Right hindlimb (tissue), 1 donor: Measurements from ENCODE around the gene PHACTR3.

Experiments
- DNase-seq: peaks from one replicate; pipeline ENCODE4 v3.0.0-alpha.2; 2018

The PHACTR3 gene

DNA sequence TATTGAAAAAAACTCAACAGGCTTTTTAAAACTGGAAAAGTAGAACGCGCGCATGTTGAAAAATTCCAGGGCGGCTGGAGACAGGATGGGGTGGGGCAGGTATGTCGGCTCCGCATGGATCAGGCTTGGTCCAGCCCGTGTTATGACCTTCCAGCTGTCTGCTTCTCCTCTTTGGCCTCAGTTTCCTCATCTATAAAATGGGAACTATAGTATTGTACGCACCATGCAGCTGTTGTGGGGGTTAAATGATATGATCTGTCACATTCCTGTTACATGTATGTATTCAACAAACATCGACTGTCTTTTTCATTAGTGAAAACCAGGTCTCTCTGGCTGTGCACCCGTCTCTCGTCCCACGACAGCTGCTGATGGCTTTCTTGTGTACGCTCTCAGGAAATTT, 18.8 kb downstream of the PHACTR3 start:
- DNase-seq, result no peak

DNA sequence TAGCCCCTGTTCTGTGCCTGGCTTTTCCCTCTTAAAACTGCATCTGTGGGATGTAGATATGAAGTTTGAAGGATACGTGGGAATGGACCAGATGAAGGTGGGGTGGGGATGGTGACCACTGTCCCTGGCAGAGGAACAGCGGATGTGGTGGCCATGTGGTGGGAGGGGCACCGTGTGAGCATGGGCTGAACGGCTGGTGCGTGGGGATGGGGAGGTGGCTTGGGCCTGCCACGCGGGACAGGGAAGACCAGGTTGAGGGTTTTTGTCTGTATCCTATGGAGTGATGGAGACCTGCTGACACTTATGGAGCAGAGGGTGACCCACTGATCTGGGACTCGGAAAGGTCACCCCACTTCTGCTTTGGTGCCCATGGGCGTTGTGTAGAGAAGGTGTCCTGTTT, 19.2 kb downstream of the PHACTR3 start:
- DNase-seq, result no peak

DNA sequence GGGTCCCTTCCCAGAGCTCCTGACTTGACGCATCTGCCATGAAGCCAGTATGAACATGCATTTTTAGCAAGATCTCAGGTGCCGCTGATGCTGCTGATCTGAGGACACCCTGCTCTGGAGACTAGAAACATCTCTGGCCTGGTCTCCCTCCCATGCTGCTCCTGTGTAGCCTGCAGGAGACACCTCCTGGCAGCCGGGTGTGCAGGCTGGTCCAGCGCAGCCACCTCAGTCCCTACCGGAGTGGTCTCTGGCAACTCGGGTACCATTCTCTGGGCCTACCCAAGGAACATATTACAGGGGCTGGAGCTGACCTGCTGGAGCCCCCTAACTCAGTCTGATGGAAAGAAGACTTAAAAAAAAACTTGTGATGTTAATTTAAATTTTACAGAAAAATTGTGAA, 20.1 kb downstream of the PHACTR3 start:
- DNase-seq, result no peak

DNA sequence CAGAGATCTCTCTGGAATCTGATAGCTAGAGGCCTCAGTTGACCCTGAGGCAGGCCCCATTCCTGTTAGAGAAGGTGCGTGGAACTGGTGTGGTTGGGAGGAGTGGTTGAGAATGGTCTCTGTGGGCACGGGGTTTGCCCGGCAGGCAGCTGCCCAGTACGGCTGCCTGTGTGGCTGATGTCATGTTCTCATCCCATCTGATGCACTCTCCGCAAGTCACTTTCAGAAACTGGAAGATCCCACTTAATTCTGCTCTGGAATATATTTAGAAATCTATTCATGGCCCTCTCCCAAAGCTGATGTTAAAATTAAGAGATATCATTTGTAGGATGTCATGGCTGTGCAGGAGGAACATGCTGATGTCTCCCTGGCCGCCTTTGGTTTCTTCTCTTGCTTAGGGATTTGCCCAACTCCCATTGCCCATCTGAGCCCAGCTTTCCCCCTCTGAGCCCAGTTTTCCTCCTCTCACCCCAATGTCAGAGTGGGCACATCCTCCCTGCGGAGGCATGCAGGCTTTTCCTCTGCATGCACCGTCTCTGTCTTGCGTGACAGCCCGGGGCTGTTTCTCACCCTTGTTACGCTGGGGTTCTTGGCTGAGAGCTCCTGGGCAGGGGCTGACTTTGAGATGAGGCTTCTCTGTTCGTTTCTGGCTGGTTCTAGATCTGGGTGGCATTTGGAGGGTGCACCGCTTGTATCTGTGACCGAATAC, 21.0 kb downstream of the PHACTR3 start:
- no peak for DNase-seq

DNA sequence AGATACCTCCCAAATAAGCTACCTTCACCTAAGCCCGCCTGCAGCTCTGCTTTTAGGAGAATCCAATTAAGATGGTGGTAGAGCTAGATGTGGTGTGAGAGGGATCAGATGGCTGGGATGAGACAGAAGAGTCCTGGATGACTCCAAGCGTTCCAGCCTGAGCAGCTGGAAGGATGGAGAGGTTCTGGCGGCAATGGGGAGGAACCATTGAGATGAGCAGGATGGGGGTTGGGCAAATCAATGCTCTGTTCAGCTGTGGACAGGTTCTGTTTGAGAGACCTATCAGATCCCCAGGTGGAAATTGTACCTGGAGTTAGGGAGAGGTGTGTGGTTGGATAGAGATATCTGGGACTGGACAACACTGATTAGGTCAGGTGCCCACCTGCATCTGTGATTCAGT, 23.0 kb downstream of the PHACTR3 start:
- DNase-seq, result no peak

DNA sequence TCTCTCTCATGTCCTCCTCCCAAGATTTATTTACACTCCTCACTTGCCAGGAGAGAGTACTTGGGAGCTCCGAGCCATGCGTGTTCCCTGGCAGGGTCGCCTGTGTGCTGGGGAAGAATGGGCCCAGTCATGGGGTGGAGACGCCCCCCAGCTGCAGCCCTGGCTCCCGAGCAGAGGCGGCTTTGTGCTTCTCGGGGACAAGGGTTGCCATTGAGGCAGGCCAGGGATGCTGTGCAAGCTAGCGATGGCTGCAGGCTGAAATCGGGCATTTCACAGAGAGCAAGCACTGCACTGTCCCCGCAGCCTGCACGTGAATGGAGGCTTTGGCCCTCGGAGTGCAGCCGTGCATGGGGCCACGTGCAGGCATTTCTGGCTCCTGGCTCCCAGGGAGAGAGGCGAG, 23.8 kb downstream of the PHACTR3 start:
- DNase-seq, result no peak

DNA sequence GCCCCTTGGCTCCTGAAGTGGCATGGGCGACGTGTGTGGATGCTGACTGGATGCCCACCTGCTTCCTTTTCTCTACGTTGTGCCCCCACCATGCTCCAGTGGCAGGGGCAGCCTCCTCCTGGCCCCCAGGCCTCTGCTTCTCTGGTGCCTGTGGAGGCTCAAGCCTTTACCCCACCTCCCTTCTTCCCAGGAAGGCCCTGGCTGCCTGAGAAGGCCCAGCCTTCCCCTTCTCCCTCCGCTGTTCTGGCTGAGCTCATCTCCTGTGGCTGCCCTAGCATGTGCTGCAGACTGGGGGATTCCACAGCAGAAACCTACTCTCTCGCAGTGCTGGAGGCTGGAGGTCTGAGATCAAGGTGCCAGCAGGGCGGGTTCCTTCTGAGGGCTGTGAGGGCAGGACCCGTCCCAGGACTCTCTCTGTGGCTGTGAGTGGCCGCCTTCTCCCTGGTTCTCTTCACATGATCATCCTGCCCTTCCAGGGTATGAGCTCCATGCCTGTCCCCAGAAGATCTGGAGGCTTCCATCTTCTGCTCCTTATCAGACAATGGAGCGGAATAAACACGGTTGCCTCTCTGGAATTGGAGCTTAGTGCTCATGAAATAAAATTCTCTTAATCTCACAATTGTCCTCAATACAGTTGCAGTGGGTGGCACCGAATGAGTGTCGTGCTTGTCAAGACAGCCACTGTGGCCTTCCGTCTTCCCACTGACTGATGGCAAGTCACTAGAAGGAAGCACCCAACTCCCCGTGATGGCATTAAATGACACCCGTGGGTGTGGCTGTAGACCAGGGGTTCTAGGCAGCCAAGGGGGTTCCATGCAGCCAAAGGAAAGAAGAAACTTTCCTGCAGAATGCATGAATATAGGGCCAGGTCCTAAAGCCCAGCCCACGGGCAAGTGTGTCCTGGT, 25.1 kb downstream of the PHACTR3 start:
- no peak for DNase-seq

DNA sequence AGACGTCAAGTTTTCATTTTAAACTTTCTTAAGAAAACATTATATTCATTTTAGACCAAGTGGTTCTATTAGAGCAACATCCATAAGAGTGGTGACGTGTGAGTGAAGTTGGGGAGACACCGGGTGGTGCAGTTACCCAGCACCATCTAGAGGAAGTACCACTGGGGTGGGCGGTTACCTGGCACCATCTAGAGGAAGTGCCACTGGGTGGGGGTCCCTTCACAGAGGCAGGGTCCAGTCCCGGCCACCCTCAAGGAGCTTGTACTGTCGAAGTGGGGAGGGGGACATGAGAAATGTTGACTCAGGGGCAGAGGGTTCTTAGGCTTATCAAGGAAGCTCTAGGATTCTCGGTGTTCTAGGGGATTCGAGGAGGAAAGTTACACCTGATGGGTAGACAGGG, 26.2 kb downstream of the PHACTR3 start:
- no peak for DNase-seq

DNA sequence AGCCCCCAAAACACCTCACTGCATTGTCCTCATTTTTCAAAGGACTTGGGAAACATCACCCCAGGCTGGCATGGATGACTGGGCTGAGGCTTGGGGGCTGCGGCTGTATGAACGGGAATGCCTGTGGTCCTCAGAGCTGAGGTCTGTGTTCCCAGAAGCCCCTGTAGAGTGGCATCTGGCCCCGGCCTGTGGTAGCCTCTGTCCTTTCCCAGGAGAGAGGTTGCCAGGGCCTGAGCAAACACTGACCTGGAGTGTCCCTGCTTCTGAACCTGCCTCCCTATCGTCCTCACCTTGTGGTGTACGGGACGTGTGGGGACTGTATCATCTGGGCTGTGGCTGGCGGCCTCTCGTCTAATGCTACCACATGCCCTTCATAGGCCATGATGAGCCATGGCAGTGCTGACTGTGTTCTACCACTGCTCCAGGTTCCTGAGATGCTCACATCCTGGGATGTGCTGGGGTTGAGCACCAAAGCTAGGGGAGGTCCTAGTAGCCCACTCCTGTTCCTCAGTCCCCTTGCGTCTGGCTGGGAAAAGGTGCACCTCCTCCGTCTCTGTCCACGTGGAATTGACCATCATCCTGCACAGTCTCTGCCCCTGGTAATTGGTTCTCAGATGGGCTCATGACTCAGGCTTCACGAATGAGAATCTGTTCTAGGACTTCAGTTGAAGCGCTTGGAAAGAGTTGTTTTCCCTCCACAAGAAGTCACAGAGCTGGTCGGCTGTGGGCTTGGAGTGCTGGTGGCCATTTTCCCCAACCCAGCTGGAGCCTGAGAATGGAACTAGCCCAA, 27.6 kb downstream of the PHACTR3 start:
- no peak for DNase-seq

DNA sequence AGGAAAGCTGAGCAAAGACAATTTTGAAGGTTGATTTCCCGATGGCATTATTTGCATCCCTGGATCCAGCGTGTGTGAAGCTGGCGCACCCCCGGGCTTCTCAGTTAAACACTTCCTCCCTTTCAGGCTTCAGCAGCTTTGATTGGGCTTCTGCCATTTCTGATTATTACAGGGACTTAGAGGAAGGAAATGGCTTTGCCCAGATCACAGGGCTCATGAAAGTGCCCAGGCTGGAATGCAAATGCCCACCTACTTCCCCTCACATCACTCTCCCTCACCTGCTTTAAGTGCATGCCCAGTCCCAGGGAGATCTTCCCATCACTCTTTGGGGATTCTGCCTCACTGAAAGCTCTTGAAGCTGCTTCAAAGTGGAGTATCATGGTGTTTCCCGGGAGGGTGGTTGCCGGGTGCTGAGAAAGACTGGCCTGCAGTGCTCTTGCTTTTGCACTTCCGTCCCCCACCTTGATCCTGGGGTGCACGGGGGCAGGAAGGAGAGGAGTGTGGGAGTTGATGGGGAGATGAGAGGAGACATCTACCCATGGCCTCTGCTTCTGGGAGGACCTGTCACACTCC, 28.3 kb downstream of the PHACTR3 start:
- no peak for DNase-seq

DNA sequence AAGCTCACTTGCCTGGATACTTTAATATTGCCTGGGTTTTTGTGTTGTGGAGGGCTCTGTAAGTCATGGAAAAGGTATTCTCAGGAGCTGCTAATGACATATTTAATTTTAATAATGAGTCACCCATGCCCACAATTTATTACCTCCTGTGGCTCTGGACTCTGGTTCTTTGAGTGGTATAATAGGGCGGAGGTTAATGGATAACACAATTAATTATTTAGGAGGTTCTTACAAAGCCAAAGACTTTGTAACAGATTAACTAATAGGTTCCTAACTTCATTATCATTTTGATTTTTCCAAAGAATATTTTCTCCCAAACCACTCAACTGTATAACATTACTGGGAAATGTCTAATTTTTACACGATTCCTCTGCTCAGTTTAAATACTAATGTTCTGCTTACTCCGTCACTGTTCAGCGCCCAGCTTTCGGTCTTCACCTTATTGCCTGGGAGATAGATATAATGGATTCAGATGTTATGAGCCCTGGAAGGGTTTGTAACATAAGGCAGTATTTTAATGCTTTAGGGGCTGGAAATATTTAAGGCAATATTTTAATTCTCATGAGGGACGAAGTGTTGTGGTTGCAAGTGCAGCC, 29.4 kb downstream of the PHACTR3 start:
- DNase-seq, result no peak

DNA sequence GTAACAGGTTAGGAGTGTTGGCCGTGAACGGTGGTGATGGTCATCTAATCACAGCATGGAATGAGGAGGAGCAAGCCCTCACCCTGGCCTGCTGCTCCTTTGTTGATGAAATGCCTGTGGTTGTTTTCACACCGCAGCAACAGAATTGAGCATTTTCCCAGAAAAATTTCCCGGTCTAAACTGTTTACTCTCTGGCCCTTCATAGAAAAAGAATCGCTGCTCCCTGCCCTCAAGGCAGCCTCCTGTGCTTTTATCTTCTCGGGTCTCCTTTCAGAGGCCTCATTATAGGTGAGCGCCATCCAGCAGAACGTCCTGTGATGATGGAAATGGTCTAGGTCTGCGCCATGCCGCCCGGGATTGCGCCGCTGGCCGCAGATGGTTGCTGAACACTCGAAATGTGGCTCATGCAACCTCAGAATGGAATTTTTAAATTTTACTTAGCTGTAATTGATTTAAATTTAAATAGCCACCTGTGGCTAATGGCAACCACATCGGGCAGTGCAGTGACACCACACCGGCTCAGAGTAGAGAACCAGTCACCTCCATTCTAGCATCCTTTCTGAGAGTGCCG, 30.2 kb downstream of the PHACTR3 start:
- no peak for DNase-seq

DNA sequence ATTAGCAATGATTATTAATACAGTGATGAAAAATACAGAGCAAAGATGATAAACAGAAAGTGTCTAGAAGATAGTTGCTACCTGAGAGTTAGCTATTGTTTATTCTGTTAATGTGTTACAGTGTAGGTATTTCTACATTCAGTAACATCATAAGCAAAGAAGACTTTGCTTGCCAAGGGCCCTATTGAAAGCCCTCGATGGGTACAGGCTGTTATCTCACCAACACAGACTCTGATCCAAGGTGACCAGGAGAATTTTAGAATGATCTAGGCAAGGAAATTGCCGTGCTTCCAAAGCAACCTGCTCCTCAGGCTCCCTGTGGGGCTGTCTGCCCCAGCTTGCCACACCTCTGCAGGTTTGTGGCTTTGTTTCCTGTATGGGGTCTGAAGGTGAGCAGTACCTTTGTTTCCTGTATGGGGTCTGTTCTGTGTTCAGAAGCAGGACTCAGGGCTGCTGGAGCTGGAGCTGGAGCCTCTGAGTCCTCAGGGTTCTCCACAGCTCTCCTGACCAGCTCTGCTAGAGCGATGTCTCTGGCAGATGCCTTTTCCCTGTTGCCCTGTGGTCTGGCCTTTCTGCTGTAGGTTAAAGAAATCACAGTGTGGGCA, 32.5 kb downstream of the PHACTR3 start:
- DNase-seq, result no peak

DNA sequence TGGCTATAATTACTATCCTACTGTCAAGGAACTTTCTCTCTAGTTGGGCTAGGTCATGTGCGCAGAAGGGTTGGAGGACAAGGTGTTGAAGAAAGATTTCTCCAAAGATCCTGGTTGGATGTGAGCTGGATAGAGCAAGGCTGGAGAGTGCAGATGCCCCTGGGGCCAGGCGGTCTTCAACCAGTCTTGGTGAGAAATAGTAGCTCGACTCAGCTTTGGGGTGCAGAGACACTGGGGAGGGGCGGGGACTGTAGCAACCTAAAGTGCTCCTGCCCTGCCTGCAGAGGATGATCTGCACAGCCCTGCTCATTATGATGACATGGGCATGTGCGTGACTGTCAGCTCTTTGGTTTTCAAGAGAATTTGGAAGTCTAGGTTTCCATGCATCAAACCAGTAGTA, 35.9 kb downstream of the PHACTR3 start:
- no peak for DNase-seq

DNA sequence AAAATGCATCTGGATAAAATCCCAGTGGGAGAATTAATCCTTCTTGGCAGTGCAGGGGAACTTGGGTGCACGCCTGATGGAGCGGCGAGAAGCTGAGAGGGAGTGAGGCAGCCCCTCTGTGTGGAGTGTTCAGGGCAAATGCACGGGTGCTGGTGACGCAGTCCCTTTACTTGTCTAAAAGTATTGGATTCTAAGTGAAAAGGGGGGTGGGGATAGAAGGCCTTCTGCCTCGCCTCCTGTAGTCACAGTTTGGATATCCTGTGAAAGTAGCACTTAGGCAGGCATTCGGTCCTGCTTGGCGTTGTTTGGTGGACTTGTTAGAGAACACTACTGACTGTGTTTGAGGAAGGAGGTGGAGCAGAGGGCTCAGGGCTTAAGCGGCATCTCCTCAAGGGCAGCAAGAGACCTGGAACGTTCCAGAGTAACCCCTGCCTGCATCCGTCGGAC, 39.3 kb downstream of the PHACTR3 start:
- no peak for DNase-seq

DNA sequence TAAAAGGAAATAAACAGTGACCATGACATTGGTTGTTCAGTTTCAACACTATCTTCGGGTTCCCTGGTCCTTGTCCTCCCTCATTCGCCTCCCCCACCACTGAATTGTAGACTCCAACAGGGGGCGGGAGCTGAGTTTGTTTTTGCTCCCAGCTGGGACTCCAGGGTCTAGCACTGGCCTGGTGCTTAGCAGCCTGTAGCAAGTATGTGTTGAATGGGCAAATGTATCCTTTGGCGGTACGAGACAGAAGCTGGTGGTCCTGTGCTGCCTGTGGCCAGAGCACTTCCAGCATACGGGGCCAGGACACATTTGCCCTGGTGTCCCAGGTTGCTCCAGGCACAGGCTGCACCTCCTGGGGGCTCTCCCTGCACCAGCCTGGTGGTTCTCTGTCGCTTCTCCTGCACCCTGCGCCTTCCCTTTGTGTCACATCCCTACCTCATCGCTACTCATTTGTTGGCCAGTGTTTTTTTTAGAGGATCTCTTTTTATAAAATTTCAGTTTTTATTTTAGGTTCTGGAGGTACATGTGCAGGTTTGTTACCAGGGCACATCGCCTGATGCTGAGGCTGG, 40.1 kb downstream of the PHACTR3 start:
- no peak for DNase-seq

DNA sequence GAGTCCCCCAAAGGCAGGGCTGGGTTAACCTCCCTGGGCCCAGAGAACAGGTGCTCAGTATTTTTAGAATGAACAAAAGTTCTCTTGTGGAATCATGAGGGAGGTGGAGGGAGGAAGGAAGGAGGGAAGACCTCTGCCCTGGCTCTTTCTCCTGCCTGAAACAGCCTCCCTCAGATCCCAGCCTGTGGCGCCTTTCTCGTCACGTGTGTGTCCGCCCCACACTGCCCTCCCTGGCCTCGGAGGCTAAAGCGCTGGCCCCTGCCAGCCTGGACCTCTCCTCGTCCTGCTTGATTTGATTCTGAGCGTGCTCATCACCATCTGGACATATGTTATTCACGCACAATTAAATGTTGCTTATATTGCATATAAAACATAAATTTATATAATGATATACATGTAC, 40.9 kb downstream of the PHACTR3 start:
- no peak for DNase-seq

DNA sequence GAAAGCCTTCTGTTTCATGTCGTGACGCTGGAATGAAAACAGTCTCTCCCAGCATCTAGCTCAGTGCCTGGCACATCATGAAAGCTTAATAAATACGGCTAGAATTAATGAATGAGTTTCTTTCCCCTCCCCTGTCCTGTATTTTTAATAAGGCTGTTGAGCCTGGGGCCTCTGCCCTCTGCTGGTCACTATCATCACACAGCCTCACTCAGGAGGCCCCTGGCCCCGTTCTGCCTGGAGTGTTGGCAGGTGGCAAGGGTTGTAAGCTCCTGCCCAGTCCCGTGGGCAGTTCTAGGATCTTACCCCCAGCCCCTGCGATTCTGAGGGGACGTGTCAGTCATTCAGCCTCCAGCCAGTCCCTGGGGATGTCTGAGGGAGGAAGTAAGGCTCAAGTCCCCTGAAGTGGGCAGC, 41.4 kb downstream of the PHACTR3 start:
- DNase-seq, result no peak

DNA sequence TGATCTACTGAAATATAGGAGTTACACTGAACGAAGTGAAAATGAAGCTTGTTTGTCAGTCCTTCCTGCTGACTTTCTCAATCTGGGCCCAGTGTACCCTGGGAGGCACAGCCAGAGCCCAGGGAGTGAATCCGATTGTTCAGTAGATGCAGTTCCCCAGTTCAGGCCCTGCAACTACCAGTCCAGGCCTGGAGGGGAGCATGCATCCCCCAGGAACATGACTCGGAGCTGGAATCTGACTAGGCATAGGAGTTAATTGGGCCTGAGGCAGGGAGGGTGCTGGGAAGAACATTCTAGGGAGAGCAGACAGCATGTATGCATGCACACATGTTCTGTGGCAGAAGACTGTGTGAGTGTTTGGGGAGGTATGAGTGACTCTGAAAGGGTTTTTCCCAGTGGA, 42.1 kb downstream of the PHACTR3 start:
- no peak for DNase-seq

DNA sequence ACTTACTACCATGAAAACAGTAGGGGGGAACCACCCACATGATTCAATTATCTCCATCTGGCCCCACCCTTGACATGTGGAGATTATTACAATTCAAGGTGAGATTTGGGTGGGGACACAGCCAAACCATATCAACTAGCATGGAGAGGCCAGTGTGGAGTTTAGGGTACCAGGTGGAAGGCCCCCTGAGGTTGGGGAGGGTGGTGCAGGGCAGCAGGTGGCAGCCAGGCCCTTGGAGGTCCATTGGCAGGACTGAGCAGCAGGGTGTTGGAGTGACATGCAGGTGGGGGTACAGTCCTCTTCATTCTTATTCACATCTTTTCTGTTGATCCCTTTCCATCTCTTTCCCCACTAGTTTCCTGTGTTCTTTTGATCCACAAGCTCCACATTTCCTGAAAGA, 42.9 kb downstream of the PHACTR3 start:
- DNase-seq, result no peak

DNA sequence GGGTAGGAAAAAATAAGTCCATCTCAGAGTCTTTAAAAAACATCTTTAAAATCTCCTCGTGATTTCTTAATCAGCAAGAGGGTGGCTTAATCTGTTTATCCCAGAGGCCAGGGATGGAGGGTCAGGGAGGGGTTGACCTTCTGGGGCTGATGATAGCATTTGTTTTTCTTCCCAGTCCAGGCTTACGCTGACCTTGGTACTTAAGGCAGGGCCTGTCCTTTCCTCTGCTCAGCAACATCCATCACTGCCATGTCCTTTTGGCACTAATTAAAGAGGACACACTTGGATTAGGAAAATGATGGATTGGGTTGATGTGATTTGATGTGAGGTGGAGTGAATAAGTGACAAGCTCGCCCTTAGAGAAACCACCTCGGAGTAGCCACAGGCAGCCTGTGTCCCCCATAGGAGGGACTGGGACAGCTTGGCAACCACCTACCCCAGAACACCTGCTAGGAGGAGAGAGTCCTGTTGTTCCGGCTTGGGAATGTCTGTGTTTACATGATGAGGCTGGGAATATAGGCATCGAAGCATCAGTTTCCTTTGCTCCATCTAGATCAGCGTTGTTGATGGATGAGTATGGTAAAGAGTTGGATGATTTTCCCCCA, 44.2 kb downstream of the PHACTR3 start:
- no peak for DNase-seq
